ENCODE data around the gene SGPL1.

SGPL1 gene

DNA sequence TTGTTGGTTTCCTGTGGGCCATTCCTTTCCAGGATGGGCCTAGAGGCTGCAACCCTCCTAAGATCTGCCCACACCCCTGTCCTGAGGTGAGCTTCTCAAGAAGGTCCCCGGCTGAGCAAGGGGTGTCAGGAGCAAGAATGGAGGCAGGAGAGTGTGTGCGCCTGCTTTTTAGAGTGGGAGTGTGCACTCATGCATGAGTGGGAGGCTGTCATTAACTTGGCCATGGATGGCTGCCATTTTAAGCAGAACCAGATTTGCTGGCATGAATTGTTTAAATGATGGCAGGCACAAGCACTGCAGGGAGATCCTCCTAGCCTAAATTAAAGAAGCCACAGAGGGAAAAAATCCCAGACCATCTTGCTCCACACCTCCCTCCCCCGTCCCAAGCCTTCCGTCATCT lies 2.9 kb upstream of the SGPL1 start:
- DNase-seq, result no peak

DNA sequence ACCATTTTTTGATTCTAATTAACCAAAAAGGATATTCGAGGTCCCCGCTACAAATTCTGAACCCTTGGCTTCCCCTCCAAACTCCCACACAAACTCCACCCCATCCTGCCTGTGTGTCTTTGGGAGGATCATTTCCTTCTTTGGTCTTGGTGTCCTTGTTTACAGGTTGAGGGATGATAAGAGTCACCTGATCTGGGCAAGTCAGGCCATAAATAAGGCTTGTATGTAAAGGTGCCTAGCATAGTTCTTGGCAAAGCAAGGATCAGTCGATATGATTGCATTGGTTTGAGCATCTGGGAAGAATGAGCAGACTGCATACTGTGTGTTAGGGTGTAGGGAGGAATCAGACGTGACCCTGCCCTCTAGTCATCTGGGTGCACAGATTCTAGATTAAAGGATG lies 1.6 kb upstream of the SGPL1 start:
- DNase-seq, result no peak

DNA sequence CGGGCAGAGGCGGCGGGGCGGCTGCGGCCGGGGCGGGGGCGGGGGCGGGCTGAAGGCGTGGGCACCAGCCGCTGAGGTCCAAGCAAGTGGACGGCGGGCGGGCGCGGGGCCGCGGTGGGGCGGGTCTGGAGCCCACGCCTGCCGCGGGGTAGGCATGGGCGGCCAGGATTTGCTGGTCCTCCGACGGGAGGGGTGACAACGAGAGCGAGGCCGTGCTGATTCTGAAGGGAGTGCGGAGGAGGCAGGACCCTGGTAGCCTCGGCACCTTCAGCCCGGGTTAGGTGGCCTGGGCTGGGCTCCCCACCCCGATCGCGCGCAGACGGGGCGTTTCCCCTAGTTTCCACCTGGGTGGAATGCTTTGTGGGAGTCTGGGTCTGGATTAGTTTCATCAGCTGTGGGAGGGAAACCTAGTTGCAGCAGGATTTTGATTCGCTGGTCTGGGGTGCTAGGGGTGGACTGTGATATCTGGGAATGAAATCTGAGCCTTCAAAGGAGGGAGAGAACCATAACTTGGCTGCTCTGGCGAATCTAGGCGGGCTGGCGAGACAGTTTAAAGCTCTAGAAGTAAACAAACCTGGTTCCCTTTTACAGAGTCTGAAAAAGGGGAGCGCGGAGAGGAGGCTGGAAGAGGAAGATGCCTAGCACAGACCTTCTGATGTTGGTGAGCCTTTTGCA lies 609 bp downstream of the SGPL1 start:
- DNase-seq, result peak; percentile 94

DNA sequence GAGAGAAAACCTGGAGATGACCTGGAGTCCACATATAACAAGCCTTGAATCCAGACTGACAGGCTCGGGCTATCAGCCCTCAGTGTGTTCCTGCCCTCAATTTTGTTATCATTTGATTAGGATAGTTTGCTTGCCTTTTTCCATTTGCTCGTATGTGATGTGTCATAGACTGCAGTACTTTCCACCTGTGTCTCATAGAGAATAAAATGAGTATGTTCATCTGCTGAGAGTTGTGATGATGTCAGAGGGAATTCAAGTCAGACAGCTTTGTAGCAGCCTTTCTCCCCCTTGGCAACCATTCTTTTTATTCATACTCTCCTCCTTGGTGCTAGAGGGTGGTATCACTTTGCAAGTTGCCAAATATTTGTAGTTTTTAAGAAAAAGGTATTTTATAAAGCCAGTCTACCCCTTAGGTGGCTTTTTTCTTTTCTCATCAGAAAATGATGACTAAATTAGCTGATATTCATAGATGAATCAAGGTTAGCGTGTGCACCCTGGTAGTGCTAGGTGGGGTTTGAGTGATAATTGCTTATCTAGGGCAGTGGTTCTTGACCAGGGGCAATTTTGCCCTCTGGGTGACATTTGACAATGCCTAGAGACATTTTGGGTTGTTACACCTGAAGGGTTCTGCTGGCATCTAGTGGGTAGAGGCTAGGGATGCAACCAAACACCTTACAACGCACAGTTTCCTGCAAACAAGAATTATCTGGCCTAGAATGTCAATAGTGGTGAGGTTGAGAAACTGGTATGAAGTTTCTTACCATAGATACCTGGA lies 5.4 kb downstream of the SGPL1 start:
- DNase-seq, result no peak

DNA sequence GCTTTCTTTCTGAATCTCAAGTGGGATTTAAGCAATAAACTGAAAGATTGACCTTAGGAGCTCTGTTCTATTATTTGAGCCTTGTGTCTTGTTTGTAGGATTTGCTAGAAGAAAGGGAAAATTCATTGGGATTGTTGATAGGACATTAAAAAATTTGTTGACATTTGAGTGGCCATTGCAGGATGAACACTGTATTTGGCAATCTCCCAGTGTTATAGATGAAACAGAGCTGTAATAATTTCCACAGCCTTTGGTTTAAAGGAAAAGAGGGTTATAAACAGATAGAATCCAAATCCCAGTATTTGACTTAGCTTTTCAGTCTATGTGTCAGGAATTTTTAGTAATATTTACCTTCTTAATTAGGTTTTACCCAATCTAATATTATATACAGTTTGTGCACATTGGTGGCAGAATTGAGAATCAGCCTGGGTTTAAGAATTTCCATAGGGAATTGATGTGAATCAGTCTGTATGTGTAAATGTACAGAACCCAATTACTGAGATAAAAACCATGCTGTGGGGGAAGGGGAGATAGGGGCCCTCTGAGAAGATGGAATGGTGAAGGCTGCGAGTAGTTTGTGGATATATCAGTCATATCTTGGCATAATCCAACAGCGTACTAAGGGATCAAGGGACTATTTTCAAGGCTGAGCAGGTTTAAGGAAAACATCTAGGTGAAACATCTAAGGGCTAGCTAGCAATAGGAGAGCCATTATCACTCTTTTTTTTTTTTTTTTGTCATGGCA lies 6.5 kb downstream of the SGPL1 start:
- no peak for DNase-seq

DNA sequence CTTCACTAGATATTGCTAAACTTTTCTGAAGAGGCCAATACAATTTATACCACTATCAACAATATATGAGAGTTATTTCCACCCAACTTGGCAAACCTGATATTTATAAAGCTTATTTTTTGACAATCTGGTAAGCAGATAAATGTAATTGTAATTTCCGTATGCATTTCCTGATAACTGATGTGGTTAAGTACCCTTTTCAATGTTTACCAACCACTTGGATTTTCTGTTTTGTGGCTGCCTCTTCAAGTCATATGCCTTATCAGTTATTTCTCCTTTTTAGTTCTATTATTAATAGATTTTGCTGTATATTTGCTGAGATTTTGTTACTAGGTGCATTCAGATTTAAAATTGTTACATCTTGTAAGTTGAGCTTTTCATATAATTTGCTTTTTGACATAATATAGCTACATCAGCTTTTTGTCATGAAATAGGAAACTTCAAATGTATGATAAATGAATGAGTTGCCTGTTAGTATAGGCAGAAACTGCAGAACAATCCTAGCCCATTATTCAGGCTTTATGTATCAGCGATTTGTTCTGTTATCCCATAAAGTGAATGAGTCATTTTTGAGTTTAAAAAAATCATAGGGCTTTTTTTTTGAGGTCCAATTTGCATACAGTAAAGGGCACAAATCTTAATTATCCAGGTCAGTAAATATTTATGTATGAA lies 11.5 kb downstream of the SGPL1 start:
- no peak for DNase-seq

DNA sequence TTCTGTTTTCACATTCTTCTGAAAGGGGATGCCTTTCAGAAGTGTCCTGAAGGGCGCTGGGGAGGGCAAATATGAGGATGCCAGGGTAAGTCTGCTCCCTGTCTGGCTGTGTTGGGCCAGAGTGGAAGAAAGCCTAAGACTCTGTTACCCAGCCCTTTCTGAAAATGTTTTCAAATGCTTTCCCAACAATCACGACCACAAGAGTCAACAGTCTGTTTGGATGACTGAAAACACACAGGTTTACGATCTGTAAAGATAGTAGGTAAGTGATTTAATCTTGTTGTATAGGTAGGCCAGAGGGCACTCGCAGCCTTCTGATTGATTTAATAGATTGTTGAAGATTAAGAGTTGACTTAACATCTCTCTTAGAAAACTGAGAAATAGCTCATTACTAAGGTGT lies 13.2 kb downstream of the SGPL1 start:
- DNase-seq, result no peak

DNA sequence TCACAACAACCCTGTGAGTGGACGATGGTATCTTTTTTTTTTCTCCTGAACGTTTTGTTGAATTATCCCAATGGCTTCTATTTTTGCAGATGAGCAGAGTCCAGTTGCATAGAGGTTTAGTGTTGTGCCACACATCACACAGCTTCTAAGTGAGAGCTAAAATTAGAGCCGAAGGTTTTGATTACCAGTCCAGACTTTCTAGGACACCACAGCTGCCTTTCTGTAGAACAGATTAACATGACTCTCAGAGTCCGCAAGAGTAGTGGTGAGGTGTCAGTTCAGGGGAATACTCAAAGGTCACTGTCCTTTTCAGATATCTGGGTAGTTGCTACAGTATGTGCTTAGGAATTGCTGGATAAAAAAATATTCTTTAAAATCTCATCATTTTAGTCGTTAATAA lies 13.8 kb downstream of the SGPL1 start:
- no peak for DNase-seq

DNA sequence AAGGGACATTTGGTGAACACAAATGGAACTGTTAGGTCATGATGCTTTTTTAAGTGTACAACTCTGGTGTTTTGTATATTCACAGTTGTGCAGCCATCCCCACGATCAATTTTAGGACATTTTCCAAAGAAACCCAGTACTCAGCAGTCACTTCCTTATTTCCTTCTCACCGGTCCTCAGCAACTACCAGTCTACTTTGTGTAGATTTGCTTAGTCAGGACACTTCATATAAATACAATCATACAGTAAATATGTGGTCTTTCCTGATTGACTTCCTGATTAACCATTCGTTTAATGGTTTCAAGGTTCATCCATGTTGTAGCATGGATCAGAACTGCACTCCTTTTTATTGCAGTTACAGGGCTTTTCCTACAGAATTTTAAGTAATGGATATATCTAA lies 14.4 kb downstream of the SGPL1 start:
- DNase-seq, result no peak

DNA sequence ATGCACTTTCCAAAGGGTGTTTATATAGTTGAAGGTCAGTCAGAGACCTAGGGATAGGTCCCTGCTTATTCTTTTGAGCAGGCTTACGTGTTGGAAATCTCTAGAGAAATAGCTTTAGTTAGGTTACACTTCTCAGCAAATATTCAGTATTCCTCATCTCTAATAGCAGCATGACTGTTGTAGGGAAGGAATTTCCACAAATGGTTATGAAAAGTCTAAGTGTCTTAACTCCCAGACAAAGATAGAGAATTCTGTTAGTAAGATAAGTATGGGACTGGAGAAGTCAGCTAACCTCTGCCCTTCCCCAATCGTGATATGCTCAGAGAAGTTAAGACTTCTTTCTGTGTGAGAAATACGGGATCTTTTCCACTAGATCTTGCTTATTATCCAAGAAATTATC lies 16.5 kb downstream of the SGPL1 start:
- no peak for DNase-seq

DNA sequence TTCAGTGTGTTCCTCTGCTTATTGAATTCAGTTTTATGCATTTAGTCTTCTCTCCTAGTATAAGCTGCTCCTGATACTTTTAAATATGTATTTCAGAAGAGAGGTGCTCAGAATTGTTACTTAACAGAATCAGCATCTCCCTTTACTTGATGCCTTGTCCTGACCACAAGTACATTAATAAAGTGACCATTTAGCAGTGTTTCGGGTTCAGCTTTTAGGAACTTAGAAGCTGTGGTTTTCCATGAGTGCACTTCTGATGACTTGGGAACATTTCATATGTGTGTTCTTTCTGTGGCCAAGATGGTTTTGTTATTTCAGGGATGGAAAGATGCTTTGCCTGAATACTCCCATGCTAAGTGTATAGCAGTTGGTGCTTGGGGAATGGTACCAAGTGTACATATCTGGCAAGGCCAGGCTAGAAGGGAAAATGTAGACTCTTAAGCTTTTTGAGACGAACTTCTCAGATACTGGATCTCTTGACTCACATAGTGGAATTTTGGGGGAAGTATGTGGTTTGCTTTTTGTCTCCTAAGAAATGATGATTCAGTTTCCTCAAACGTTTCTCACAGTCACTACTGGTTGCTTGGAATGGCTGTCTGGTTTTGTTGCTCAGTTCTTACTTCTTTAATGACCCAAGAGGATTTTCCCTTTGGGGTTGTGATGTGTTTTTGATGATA lies 17.2 kb downstream of the SGPL1 start:
- peak; percentile 95 for DNase-seq

DNA sequence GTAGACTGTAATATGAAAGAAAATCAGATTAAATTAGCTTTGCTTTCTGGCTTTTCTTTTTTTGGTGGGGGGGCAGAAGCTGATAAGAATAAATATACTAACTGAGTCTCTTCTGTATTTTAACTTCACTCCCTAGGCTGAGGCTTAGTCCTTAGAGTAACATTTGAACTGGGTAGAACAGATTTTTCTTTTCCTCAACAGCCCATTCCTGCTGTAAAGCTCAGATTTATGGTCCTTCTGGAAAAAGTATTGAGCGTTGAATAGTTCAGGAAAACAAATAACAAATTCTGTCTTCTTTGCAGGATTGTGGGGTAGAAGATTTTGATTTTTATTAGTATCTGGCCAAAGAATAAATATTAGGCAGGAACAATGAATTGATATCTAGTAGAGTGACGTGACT lies 17.9 kb downstream of the SGPL1 start:
- DNase-seq, result no peak

DNA sequence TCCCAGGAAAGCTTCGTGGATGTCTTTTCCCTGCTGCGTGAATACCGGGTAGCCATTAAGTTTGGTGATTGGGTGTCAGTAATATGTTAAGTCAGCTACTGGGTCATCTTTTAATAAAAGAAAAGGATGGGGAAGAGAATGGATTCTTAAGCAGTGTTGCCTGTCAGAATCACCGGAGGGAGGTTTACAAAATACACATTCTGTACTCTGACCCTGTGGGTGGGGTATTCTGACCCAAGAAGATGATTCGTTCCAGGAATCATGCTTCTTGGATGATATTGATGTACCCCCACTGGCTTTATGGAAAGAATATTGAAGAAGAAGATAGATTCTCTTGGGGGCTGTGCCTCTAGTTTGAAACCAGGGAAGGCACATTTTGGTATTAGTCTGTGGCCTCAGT lies 18.3 kb downstream of the SGPL1 start:
- DNase-seq, result no peak

DNA sequence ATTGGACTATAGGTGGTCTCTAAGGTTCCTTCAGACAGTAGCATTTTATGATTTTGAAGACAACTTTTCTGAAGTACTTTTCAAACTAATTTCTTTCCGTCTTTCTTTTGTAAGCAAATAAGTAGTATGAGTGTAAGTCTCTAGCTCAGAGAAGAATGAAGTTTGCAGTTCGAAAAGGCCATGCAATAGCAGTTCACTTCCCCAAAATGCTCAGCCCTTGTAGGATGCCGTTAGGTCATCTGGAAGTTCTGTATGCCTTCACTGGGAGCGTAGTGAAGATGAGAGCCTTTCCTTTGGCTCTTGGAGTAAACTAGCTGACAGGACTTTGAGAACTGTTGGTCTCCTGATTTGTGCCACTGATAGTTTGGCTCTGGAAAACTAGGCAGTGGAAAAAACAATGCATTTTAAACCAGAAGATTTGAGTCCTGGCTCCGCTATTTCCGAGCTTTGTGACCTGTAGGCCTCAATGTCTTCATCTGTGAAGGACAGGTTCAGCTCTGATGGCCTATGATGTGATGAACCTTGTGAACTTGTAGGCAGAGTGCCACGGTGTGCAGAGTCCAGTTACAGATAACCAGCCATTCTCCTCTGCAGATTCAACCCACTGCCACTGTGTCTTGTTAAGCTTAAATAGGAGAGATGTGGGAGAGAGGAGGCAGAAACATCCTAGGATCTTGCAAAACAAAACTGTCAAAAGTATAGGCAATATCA lies 18.8 kb downstream of the SGPL1 start:
- DNase-seq, result no peak

DNA sequence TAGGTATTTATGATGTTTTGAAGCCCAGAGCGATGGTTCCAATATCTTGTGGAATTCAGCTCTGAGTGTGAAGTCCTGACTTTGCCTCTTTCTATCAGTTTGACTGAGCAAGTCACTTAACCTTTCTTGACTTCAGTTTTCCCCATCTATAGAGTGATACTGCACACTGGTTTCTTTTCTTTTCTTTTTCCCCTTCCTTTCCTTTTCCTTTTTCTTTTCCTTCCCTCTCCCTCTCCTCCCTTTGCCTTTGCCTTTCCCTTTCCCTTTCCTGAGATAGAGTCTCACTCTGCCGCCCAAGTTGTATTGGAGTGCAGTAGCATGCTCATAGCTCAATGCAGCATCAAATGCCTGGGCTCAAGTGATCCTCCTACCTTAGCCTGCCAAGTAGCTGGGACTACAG lies 20.6 kb downstream of the SGPL1 start:
- no peak for DNase-seq

DNA sequence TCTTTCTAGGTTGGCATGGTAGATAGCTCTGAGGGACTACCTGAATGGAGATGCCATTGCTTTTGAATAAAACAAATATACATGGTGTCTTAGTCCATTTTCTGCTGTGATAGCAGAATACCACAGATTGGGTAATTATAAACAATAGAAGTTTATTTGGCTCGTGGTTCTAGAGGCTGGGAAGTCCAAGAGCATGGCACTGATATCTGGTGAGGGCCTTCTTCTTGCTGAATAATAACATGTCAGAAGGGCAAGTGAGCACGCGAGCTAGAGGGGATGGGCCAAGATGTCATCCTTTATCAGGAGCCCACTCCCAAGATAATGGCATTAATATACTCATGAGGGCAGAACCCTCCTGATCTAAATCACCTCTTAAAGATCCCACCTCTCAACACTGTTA lies 21.9 kb downstream of the SGPL1 start:
- DNase-seq, result no peak

DNA sequence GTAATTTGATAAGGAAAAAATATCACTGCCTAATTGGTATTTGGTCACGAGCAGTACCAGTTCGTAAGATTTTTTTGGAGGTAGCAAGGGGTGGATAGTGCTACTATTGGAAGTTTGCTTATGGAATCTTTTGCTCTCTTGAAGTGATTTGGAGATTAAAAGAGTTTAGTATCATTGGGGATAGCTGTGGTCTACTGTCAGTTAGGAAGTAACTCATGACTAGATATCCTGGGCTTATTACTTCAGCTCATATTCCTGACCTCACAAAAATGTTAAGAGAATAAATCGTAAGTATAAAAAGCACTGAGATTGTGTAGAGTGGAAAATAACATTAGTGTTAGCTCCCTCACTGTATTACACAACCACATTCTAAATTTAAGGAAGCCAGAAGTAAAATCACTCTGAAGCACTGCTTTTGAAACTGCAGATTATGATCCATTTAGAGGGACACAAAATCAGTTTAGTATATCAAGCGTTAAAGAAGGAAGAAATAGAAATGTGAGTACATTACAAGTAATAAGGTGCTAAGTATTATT lies 22.6 kb downstream of the SGPL1 start:
- no peak for DNase-seq

DNA sequence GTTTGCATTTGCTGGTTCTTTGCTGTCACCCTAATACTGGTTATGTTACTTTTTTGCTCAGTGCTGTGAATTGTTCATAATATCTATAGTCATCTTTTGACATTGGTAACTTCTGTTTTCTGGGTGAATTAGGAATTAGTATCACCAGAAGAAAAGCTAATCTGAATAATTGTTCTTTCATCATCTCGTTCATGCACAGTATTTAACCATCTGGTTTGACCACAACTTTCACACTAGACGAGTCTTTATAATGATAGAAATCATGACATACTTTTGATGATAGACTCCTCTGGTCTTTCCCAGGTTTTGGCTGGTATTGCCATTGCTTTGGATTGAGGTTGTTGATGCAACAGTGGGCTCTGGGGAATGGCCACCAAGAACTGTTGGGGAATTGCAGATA lies 25.1 kb downstream of the SGPL1 start:
- no peak for DNase-seq

DNA sequence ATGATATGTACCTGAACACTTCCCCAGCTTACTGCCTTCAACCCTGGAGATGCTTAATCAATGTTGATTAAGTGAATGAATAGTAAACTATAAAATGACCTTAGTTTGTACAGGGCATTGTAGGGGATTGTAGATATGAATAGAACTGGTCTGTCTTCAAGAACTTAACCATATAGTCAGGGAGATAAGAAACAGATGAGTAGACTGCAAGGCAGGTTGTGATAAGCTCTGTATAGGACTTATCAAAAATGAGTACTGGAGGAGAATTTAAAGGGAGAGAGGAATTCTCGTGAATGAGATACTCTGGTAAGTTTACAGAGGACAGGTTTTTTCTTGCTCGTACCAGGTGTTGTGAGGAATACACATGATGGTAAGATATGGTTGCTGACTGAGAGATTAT lies 27.6 kb downstream of the SGPL1 start:
- DNase-seq, result no peak

DNA sequence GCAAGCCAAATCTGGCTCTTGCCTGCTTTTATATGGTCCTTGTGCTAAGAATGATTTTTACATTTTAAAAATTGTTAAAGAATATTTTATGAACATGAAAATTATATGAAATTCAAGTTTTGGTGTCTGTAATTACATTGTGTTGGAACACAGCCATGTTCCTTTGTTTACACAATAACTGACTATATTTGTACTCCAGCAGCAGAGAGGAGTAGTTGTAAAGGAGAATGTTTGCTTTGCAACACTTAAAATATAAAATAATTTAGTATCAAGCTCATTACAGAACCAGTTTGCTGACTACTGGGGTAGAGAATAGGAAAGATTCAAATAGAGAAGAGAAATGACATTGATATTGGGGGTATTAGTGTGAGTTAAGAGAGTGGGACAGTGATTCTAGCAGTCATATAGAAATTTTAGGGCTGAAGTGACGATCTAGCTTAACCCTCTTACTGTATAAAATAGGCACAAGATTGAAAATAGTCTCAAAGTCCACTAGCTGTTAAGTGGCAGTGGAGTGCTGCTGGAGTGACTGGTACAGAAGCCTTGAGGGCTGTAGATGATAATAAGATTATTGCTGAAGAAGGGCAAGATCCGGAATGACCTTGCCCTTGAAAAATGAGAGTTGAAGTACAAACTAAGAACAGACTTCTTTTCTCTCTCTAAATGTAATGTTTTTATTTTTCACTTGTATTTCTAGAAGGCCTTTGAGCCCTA lies 28.2 kb downstream of the SGPL1 start:
- no peak for DNase-seq

DNA sequence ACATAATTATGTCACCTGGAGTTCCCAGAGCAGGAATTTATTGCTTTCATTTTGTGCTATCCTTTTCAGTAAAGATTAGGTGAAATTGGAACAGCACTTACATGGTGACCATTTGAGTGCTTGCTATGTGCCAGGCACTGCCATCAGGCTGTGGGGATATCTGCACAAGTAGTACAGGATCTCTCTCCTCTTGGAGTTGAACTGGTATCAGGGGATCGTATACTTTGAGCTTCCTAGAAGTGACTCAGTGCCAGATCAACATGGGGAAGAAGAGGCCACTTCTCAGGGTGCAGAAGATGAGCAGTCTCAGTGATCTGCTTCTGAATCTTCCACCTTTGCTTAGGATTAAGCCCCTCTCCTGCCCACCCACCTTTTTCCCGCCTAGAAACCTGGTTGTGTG lies 29.5 kb downstream of the SGPL1 start:
- DNase-seq, result no peak
